ENCODE data around the gene CAP1.

CAP1 gene

DNA sequence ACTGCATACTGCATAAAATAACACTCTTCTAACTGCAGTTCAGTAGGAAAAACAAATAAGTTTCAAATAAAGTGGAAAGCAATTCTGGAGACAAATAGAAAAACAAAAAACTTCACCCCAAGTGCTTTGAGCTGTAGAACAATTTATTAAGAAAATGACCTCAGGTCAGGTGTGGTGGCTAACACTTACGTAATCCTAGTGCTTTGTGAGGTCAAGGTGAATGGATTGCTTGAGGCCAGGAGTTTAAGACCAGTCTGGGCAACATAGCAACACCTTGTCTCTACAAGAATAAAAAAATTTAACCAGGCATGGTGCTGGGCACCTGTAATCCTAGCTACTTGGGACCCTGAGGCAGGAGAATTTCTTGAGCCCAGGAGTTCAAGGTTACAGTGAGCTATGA lies 61.5 kb downstream of the CAP1 start:
- no peak for DNase-seq

DNA sequence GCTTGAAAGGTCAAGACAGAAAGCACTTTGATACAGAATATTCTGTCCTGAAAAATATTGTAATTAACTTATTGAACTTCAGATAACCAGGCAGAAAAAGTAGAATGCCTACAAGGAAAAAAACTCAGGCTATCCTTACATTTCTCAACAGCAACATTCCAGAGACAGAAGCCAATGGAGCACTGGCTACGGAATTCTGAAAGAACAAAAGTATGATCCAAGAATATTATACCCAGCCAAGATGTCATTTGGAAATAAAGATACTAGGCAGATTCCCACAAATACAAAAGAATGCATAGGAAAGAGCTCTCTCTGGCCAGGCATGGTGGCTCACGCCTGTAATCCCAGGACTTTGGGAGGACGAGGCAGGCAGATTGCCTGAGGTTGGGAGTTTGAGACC lies 62.4 kb downstream of the CAP1 start:
- DNase-seq: no peak

DNA sequence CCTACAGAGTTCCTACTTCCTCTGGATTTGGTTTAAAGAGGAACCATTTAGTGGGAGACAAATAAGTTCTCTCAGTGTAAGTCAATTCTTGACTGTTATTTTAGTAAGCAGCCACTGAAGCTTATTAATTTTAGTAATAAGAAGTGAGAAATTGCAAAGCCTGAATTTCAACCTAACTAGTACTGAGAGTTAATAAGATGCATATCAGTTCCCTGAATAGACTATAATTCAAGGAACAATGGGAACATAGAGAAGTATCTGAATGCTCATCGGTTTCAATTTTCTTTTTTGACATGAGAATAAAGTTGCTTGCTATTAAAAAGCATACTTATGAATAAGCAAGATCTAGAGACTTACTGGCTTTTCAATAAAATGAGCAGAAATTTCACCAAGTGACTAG lies 64.5 kb downstream of the CAP1 start:
- DNase-seq: no peak

DNA sequence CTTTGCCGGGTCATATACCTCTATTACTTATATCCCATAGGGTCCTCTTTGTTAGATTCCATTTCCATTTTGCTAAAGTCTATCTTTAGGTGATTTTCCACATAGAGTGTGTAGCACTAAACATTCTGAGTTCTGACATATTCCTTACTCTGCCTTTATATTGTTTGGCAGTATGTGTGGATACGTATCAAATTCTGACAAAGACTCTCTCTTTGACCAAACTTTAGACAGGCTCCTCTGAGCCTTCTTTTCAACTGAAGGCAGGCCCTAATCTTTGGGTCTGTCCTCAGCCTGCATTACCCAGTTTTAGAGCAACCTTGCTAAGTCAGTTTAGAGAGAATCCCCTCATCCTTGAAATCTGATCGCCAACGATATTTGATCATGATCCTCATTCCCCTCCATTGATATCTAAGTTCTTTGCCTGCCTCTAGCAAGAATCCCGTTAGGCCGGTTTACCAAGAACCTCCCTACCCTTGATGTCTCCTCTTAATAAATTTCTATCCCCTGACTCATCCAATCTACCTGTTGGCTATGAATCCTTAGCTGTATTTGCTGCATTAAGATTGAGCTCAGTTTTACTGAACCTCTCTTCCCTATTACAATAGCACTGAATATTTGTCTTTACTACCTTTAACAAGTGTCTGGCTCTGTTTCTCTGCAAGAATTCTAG lies 66.9 kb downstream of the CAP1 start:
- DNase-seq: no peak

DNA sequence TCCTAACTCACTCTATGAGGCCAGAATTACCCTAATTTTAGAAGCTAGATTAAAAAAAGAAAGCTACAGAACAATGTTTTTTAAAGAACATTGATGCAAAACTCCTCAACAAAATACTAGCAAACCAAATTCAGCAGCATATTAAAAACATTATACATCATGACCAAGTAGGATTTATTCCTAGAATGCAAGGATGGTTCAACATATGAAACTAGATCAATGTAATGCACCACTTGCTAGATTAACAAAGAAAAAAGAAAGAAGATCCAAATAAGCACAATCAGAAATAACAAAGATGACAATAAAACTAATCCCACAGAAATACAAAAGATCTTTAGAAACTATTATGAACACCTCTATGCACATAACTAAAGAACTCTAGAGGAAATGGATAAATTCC lies 69.9 kb downstream of the CAP1 start:
- no peak for DNase-seq

DNA sequence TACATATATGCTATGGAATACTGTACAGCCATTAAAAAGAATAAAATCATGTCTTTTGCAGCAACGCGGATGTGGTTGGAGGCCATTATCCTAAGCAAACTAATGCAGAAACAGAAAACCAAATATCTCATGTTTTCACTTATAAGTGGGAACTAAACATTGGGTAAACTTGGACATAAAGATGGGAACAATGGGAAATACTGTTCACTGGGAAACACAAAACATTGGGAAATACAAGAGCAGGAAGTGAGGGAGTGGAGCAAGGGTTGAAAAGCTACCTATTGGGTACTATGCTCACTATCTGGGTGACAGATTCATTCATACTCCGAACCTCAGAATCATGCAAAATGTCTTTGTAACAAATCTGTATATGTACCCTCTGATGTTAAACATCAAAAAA lies 73.9 kb downstream of the CAP1 start:
- DNase-seq: no peak

DNA sequence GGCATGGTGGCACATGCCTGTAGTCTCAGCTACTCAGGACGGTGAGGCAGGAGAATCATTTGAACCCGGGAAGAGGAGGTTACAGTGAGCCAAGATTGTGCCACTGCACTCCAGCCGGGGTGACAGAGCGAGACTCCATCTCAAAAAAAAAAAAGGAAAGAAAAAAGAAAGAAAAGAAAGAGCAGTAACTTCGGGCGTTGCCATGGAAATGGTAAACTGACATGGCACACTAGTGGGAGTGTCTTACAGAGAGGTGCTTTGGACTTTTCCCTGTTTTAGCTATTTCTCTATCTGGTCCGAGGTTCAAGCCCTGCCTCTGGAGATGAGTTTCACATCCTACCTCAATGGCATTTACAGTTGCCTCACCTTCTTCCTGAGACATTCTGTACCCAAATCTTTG lies 79.6 kb downstream of the CAP1 start:
- no peak for DNase-seq
